ENCODE data around the gene PIGK. TPM values are rescaled to one million over a fixed set of nuclear protein-coding genes. Genes with fewer than 3 reads are reported as not detected.

Gene PIGK
- polyA plus RNA-seq, 1 donor (not counting 4 experiments of a cell fraction or from before 2014, with no cell fraction given), result 29.4 TPM

GRCh38 chr1:77068013-77068412 lies 151.2 kb downstream of the PIGK start:
- no peak overlapping the region for H3K9ac ChIP-seq (ENCODE audit: control insufficient read depth, extremely low read depth, insufficient read depth, low read length)
- H3K27me3 ChIP-seq (ENCODE audit: control insufficient read depth, extremely low read depth, insufficient read depth, low read length), result no peaks in the 10 kb centered on the region
- no peak overlapping the region for H3K27ac ChIP-seq (ENCODE audit: control insufficient read depth, insufficient read depth, low read length)
- H3K9me1 ChIP-seq (ENCODE audit: control insufficient read depth, extremely low read depth, insufficient read depth, low read length), result no peaks in the 10 kb centered on the region
- no peak overlapping the region for H3K4me3 ChIP-seq (ENCODE audit: control insufficient read depth in 2 of 3, extremely low read depth in 1 of 3, insufficient read depth in 2 of 3, low read depth in 1 of 3, low read length in 3 of 3)
- H3K36me3 ChIP-seq (ENCODE audit: control insufficient read depth in 2 of 2, extremely low read depth in 1 of 2, insufficient read depth in 2 of 2, low read length in 2 of 2), result no peaks in the 10 kb centered on the region
- dilution Hi-C loops (cut with MboI; ENCODE audit: extremely low pct_ligation_motif_present, low sequenced_read_pairs), result no loop called here
- no peak for TF ChIP-seq EZH2 (IDR thresholded peaks at IDR 0.05; ENCODE audit: low read length)
- TF ChIP-seq, protein P1, sequence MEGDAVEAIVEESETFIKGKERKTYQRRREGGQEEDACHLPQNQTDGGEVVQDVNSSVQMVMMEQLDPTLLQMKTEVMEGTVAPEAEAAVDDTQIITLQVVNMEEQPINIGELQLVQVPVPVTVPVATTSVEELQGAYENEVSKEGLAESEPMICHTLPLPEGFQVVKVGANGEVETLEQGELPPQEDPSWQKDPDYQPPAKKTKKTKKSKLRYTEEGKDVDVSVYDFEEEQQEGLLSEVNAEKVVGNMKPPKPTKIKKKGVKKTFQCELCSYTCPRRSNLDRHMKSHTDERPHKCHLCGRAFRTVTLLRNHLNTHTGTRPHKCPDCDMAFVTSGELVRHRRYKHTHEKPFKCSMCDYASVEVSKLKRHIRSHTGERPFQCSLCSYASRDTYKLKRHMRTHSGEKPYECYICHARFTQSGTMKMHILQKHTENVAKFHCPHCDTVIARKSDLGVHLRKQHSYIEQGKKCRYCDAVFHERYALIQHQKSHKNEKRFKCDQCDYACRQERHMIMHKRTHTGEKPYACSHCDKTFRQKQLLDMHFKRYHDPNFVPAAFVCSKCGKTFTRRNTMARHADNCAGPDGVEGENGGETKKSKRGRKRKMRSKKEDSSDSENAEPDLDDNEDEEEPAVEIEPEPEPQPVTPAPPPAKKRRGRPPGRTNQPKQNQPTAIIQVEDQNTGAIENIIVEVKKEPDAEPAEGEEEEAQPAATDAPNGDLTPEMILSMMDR (optimal IDR thresholded peaks at IDR 0.05 in 1 of 3, IDR thresholded peaks at IDR 0.05 in 1 of 3, conservative IDR thresholded peaks at IDR 0.05 in 1 of 3; ENCODE audit: extremely low read depth in 1 of 3, insufficient read depth in 2 of 3, low read length in 3 of 3), result peak in 1 of 3 experiments; percentile 24
- H3K79me2 ChIP-seq (ENCODE audit: control insufficient read depth, insufficient read depth, low read length), result no peaks in the 10 kb centered on the region
- H3K4me2 ChIP-seq (ENCODE audit: control insufficient read depth, extremely low read depth, insufficient read depth, low read depth, low read length), result no peak overlapping the region
- H3K9me3 ChIP-seq (ENCODE audit: control insufficient read depth, low read depth, low read length), result no peaks in the 10 kb centered on the region
- DNase-seq (ENCODE audit: low read depth, low spot score), result no peak
- peak; percentile 77 for FAIRE-seq
- H3K4me1 ChIP-seq (ENCODE audit: control insufficient read depth, extremely low read depth, insufficient read depth, low read length), result peaks cover 8% of the 10 kb centered on the region
- H2AFZ ChIP-seq (ENCODE audit: control insufficient read depth, low read length), result no peak overlapping the region
- no peaks in the 10 kb centered on the region for H4K20me1 ChIP-seq (ENCODE audit: control insufficient read depth, extremely low read depth, insufficient read depth, low read length)

DNA sequence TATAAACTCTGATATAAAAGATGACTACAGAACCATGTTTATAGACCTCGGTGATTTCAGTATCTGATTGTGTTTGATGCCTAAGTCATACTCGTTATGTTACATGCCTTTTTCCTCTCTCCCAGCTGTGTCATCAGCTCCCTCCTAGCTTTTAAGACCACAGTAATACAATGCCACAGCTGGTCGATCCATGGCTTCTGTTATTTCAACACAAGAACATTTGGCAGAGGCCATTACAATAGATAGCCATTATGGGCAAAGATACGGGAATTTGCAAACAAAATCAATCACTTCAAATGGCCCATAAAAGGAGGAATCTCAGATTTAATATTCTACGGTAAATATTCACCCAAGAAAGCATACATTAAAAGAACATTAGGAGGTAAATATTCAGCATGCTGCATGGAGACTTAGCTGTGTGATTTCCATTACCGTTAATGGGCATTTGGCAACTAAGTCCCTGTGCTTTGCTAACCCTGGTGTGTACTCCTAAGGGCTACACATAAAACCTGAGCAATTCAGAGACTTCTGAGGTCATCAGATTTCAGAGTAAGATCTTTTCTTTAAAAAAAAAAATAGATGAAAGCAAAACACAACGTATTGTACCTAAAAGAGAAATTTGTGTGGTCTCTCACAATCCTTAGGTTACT lies 153.4 kb downstream of the PIGK start:
- Histone ChIP-seq H4K20me1 (ENCODE audit: control insufficient read depth, extremely low read depth, insufficient read depth, low read length) (no peaks in the 10 kb centered on the region), H3K9me3 (ENCODE audit: control insufficient read depth, low read depth, low read length) (no peaks in the 10 kb centered on the region), H3K4me3 (ENCODE audit: control insufficient read depth in 2 of 3, extremely low read depth in 1 of 3, insufficient read depth in 2 of 3, low read depth in 1 of 3, low read length in 3 of 3) (no peak overlapping the region), H3K27me3 (ENCODE audit: control insufficient read depth, extremely low read depth, insufficient read depth, low read length) (no peaks in the 10 kb centered on the region), H3K9ac (ENCODE audit: control insufficient read depth, extremely low read depth, insufficient read depth, low read length) (no peak overlapping the region), H3K4me2 (ENCODE audit: control insufficient read depth, extremely low read depth, insufficient read depth, low read depth, low read length) (no peak overlapping the region), H3K4me1 (ENCODE audit: control insufficient read depth, extremely low read depth, insufficient read depth, low read length) (peaks cover 8% of the 10 kb centered on the region), H3K9me1 (ENCODE audit: control insufficient read depth, extremely low read depth, insufficient read depth, low read length) (no peaks in the 10 kb centered on the region), H3K27ac (ENCODE audit: control insufficient read depth, insufficient read depth, low read length) (no peak overlapping the region), H2AFZ (ENCODE audit: control insufficient read depth, low read length) (no peak overlapping the region), H3K79me2 (ENCODE audit: control insufficient read depth, insufficient read depth, low read length) (no peaks in the 10 kb centered on the region), H3K36me3 (ENCODE audit: control insufficient read depth in 2 of 2, extremely low read depth in 1 of 2, insufficient read depth in 2 of 2, low read length in 2 of 2) (peaks cover 0 to 2% of the 10 kb centered on the region in 2 experiments)
- dilution Hi-C loops (cut with MboI; ENCODE audit: extremely low pct_ligation_motif_present, low sequenced_read_pairs), result no loop called here
- DNase-seq (ENCODE audit: low read depth, low spot score) (no peak), FAIRE-seq (no peak)
- TF ChIP-seq, protein P1 (optimal IDR thresholded peaks at IDR 0.05 in 1 of 3, IDR thresholded peaks at IDR 0.05 in 1 of 3, conservative IDR thresholded peaks at IDR 0.05 in 1 of 3; ENCODE audit: extremely low read depth in 1 of 3, insufficient read depth in 2 of 3, low read length in 3 of 3), result no peak
- no peak for TF ChIP-seq EZH2 (IDR thresholded peaks at IDR 0.05; ENCODE audit: low read length)

All from keratinocyte (primary cell).